PFSK-1 (cell line): ENCODE measurements around the gene RGS6.

Experiments
- FOXP2 ChIP-seq: optimal IDR thresholded peaks from 2 replicates; pipeline ENCODE3; 2011; ENCODE audit warnings: borderline replicate concordance, control low read depth, inconsistent platforms; ENCODE audit not compliant: insufficient read depth; ENCODE audit errors: extremely low read length, extremely low read depth
- POLR2AphosphoS5 ChIP-seq: IDR thresholded peaks from 2 replicates; pipeline ENCODE4 v1.6.1; 2012; ENCODE audit warnings: low read depth, mild to moderate bottlenecking, control low read depth, low read length, moderate library complexity
- SIN3A ChIP-seq: IDR thresholded peaks from 2 replicates; pipeline ENCODE4 v1.6.1; 2012; ENCODE audit warnings: mild to moderate bottlenecking, low read length, moderate library complexity, borderline replicate concordance; ENCODE audit not compliant: insufficient read depth
- TAF1 ChIP-seq: IDR thresholded peaks from 2 replicates; pipeline ENCODE4 v1.6.1; 2012; ENCODE audit warnings: low read length, control low read depth, borderline replicate concordance; ENCODE audit not compliant: insufficient read depth
- TF ChIP-seq, protein P1 (sequence below), 2 experiments: IDR thresholded peaks; 2 replicates each; pipeline versions ENCODE4 v1.6.1 to v1.8.0; 2011 to 2012; ENCODE audit warnings: low read depth in 2 of 2, low read length in 2 of 2, control low read depth in 1 of 2, inconsistent platforms in 1 of 2, mild to moderate bottlenecking in 1 of 2, moderate library complexity in 1 of 2; ENCODE audit not compliant: insufficient read depth in 1 of 2

RGS6 gene

GRCh38 chr14:72559202-72559601 lies 627.0 kb downstream of the RGS6 start:
- no peak for TF ChIP-seq SIN3A

DNA sequence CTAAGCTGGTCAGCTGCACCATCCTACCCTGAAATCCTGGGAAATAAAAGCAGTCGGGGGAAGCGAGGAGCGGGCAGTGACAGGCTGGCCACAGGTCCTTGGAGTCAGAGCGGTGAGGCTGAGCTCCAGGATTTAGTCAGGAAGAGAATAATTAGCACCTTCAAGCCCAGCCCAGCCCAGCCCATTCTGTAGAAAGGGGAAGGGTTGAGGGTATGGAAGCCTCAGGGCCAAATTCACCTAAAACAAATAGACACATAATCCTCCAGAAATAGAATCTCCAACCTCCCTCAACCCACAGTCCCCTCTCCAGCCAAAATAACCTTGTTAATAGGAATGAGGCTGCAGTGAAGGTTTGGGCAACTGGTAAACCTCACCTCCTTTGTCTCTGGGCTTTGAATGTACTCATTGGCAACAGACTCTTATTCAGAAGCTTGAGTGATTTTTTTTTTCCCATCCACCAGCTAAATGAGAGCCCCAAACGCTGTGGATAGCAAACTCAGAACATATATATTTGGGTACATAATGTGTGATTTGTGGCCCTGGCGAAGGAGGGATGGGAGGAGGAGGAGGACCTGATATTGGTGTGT lies 627.5 kb downstream of the RGS6 start:
- no peak for TF ChIP-seq TAF1
- TF ChIP-seq, protein P1, sequence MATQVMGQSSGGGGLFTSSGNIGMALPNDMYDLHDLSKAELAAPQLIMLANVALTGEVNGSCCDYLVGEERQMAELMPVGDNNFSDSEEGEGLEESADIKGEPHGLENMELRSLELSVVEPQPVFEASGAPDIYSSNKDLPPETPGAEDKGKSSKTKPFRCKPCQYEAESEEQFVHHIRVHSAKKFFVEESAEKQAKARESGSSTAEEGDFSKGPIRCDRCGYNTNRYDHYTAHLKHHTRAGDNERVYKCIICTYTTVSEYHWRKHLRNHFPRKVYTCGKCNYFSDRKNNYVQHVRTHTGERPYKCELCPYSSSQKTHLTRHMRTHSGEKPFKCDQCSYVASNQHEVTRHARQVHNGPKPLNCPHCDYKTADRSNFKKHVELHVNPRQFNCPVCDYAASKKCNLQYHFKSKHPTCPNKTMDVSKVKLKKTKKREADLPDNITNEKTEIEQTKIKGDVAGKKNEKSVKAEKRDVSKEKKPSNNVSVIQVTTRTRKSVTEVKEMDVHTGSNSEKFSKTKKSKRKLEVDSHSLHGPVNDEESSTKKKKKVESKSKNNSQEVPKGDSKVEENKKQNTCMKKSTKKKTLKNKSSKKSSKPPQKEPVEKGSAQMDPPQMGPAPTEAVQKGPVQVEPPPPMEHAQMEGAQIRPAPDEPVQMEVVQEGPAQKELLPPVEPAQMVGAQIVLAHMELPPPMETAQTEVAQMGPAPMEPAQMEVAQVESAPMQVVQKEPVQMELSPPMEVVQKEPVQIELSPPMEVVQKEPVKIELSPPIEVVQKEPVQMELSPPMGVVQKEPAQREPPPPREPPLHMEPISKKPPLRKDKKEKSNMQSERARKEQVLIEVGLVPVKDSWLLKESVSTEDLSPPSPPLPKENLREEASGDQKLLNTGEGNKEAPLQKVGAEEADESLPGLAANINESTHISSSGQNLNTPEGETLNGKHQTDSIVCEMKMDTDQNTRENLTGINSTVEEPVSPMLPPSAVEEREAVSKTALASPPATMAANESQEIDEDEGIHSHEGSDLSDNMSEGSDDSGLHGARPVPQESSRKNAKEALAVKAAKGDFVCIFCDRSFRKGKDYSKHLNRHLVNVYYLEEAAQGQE (IDR thresholded peaks at IDR 0.05; ENCODE audit: insufficient read depth in 1 of 2, low read depth in 2 of 2, low read length in 2 of 2), result no peak

- TF ChIP-seq POLR2AphosphoS5, result no peak
- TF ChIP-seq, protein P1 (IDR thresholded peaks at IDR 0.05; ENCODE audit: insufficient read depth in 1 of 2, low read depth in 2 of 2, low read length in 2 of 2), result no peak
- no peak for TF ChIP-seq FOXP2
- TF ChIP-seq TAF1, result no peak
- TF ChIP-seq SIN3A, result no peak
Observed at GRCh38 chr14:72560331-72560730, 628.1 kb downstream of the RGS6 start.

- TF ChIP-seq TAF1, result no peak
- no peak for TF ChIP-seq SIN3A
- no peak for TF ChIP-seq POLR2AphosphoS5
- TF ChIP-seq, protein P1 (IDR thresholded peaks at IDR 0.05; ENCODE audit: insufficient read depth in 1 of 2, low read depth in 2 of 2, low read length in 2 of 2), result no peak
- no peak for TF ChIP-seq FOXP2
Observed at GRCh38 chr14:72560889-72561493, 628.8 kb downstream of the RGS6 start.

GRCh38 chr14:72562300-72562699 lies 630.1 kb downstream of the RGS6 start:
- TF ChIP-seq POLR2AphosphoS5 (no peak), TAF1 (no peak), FOXP2 (no peak), SIN3A (no peak)
- TF ChIP-seq, protein P1 (IDR thresholded peaks at IDR 0.05; ENCODE audit: insufficient read depth in 1 of 2, low read depth in 2 of 2, low read length in 2 of 2), result no peak
